Ecto neural progenitor cell (in vitro differentiated cells): ENCODE results near the gene CD81.

Experiments
- DNase-seq: peaks from one replicate; pipeline ENCODE4 v3.0.0-alpha.2; 2018; ENCODE audit warnings: low spot score

Gene CD81

GRCh38 chr11:2439820-2440219 lies 62.7 kb downstream of the CD81 start:
- no peak for DNase-seq

GRCh38 chr11:2440646-2441045 lies 63.5 kb downstream of the CD81 start:
- no peak for DNase-seq

GRCh38 chr11:2441171-2441570 lies 64.1 kb downstream of the CD81 start:
- no peak for DNase-seq

GRCh38 chr11:2442589-2442988 lies 65.5 kb downstream of the CD81 start:
- DNase-seq = no peak

- DNase-seq = no peak
These were observed 66.3 kb downstream of the CD81 start for GRCh38 chr11:2443406-2443805.

GRCh38 chr11:2443881-2444820 lies 67.0 kb downstream of the CD81 start, which contains the start of gene TRPM5:
TSS of gene TRPM5 (minus strand) at chr11:2444514. CDS start at chr11:2423036, 21,478 bp downstream.
- DNase-seq = peak; percentile 75

GRCh38 chr11:2444821-2445745 lies 68.0 kb downstream of the CD81 start, which contains the start of gene KCNQ1:
TSS of gene KCNQ1 (plus strand) at chr11:2445008. CDS start at chr11:2445099, 91 bp downstream.
- DNase-seq = peak; percentile 73

GRCh38 chr11:2445746-2446551 lies 68.8 kb downstream of the CD81 start:
- no peak for DNase-seq

- no peak for DNase-seq
These were observed 69.6 kb downstream of the CD81 start for GRCh38 chr11:2446590-2447252.
